Gastroesophageal sphincter (tissue), 3 donors: ENCODE results near the gene GOLPH3.

Experiments
- CTCF ChIP-seq, 4 experiments: fragments of 200-600 bp in 2 of 4; fragments of 450-650 bp in 2 of 4; sonication (generic) in 1 of 4; IDR thresholded peaks; one replicate each; pipeline ENCODE4 v1.5.1; 2017 to 2019; ENCODE audit warnings: antibody characterized with exemption in 4 of 4, mild to moderate bottlenecking in 2 of 4, moderate library complexity in 2 of 4
- EP300 ChIP-seq: sonication (generic); formaldehyde crosslinking; IDR thresholded peaks from one replicate; pipeline ENCODE4 v1.6.1; 2017; ENCODE audit warnings: antibody characterized with exemption, mild to moderate bottlenecking
- POLR2A ChIP-seq, 2 donors: fragments of 450-650 bp; IDR thresholded peaks; one replicate each; pipeline ENCODE4 v1.6.1; 2017; ENCODE audit warnings: antibody characterized with exemption in 2 of 2, mild to moderate bottlenecking in 2 of 2, moderate library complexity in 1 of 2

- no peak for TF ChIP-seq EP300
- TF ChIP-seq POLR2A (IDR thresholded peaks at IDR 0.05), result no peak
- no peak for TF ChIP-seq CTCF (IDR thresholded peaks at IDR 0.05)
Measured at GRCh38 chr5:32190095-32190494, 16.0 kb upstream of the GOLPH3 start.
